Measurements from ENCODE around the gene MDP1. TPM values are rescaled to one million over a fixed set of nuclear protein-coding genes. Genes with fewer than 3 reads are reported as not detected.
A peak's percentile ranks its signal among the peaks of the same experiment; 100 is the strongest.

MDP1 gene
- total and polyA plus RNA-seq, 2 of the 8 experiments (the other 6 are each of a cell fraction or from before 2014, with no cell fraction given) = 17.7 to 32.2 TPM

DNA sequence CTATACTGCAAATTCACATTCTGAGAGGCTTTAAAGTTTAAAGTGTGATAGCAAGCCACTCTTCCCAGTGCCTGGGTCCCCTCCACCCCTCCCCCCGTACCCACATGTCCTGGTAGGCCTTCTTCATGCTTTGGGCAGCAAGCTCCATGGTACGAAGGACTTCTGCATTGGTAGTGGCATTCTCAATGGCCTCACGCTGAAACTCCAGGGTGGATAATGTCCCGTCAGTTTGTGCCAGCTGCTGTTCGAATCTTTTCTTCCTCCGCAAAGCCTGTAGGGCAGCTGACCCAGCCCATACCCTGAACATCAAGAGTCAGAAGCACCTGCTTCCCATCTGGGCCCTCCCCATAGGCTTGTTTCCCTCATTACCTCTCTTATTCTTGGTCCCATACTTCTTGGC is 4.6 kb downstream of the MDP1 start (continued):
- TF ChIP-seq, protein P1, sequence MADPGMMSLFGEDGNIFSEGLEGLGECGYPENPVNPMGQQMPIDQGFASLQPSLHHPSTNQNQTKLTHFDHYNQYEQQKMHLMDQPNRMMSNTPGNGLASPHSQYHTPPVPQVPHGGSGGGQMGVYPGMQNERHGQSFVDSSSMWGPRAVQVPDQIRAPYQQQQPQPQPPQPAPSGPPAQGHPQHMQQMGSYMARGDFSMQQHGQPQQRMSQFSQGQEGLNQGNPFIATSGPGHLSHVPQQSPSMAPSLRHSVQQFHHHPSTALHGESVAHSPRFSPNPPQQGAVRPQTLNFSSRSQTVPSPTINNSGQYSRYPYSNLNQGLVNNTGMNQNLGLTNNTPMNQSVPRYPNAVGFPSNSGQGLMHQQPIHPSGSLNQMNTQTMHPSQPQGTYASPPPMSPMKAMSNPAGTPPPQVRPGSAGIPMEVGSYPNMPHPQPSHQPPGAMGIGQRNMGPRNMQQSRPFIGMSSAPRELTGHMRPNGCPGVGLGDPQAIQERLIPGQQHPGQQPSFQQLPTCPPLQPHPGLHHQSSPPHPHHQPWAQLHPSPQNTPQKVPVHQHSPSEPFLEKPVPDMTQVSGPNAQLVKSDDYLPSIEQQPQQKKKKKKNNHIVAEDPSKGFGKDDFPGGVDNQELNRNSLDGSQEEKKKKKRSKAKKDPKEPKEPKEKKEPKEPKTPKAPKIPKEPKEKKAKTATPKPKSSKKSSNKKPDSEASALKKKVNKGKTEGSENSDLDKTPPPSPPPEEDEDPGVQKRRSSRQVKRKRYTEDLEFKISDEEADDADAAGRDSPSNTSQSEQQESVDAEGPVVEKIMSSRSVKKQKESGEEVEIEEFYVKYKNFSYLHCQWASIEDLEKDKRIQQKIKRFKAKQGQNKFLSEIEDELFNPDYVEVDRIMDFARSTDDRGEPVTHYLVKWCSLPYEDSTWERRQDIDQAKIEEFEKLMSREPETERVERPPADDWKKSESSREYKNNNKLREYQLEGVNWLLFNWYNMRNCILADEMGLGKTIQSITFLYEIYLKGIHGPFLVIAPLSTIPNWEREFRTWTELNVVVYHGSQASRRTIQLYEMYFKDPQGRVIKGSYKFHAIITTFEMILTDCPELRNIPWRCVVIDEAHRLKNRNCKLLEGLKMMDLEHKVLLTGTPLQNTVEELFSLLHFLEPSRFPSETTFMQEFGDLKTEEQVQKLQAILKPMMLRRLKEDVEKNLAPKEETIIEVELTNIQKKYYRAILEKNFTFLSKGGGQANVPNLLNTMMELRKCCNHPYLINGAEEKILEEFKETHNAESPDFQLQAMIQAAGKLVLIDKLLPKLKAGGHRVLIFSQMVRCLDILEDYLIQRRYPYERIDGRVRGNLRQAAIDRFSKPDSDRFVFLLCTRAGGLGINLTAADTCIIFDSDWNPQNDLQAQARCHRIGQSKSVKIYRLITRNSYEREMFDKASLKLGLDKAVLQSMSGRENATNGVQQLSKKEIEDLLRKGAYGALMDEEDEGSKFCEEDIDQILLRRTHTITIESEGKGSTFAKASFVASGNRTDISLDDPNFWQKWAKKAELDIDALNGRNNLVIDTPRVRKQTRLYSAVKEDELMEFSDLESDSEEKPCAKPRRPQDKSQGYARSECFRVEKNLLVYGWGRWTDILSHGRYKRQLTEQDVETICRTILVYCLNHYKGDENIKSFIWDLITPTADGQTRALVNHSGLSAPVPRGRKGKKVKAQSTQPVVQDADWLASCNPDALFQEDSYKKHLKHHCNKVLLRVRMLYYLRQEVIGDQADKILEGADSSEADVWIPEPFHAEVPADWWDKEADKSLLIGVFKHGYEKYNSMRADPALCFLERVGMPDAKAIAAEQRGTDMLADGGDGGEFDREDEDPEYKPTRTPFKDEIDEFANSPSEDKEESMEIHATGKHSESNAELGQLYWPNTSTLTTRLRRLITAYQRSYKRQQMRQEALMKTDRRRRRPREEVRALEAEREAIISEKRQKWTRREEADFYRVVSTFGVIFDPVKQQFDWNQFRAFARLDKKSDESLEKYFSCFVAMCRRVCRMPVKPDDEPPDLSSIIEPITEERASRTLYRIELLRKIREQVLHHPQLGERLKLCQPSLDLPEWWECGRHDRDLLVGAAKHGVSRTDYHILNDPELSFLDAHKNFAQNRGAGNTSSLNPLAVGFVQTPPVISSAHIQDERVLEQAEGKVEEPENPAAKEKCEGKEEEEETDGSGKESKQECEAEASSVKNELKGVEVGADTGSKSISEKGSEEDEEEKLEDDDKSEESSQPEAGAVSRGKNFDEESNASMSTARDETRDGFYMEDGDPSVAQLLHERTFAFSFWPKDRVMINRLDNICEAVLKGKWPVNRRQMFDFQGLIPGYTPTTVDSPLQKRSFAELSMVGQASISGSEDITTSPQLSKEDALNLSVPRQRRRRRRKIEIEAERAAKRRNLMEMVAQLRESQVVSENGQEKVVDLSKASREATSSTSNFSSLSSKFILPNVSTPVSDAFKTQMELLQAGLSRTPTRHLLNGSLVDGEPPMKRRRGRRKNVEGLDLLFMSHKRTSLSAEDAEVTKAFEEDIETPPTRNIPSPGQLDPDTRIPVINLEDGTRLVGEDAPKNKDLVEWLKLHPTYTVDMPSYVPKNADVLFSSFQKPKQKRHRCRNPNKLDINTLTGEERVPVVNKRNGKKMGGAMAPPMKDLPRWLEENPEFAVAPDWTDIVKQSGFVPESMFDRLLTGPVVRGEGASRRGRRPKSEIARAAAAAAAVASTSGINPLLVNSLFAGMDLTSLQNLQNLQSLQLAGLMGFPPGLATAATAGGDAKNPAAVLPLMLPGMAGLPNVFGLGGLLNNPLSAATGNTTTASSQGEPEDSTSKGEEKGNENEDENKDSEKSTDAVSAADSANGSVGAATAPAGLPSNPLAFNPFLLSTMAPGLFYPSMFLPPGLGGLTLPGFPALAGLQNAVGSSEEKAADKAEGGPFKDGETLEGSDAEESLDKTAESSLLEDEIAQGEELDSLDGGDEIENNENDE (IDR thresholded peaks at IDR 0.05; ENCODE audit: insufficient replicate concordance, low read length) = no peak
- TF ChIP-seq TAF7 (optimal IDR thresholded peaks at IDR 0.05; ENCODE audit: borderline replicate concordance, low read depth, low read length) = no peak
- TF ChIP-seq POLR2AphosphoS5 (IDR thresholded peaks at IDR 0.05; ENCODE audit: low read depth, low read length) = no peak
- TF ChIP-seq POLR2A (IDR thresholded peaks at IDR 0.05; ENCODE audit: control extremely low read depth in 1 of 2, low read depth in 2 of 2, low read length in 2 of 2) = peak in 1 of 2 experiments; percentile 29; a peak in 1 of 3 replicates
- TF ChIP-seq PHF8 (conservative IDR thresholded peaks at IDR 0.05; ENCODE audit: low read depth, low read length) = no peak
- no peak for TF ChIP-seq SAP30 (IDR thresholded peaks at IDR 0.05; ENCODE audit: insufficient read depth, insufficient replicate concordance, low read length)
- TF ChIP-seq EZH2 (IDR thresholded peaks at IDR 0.05; ENCODE audit: low read depth, low read length, severe bottlenecking) = no peak
- no peak for TF ChIP-seq SRF (IDR thresholded peaks at IDR 0.05; ENCODE audit: low read depth, low read length)

Measured in H1 (cell line).